ENCODE results near the gene SNTN. TPM values are rescaled to one million over a fixed set of nuclear protein-coding genes. Genes with fewer than 3 reads are reported as not detected.

Gene SNTN
- total RNA-seq, 1 donor from 2014 or later: not detected

DNA sequence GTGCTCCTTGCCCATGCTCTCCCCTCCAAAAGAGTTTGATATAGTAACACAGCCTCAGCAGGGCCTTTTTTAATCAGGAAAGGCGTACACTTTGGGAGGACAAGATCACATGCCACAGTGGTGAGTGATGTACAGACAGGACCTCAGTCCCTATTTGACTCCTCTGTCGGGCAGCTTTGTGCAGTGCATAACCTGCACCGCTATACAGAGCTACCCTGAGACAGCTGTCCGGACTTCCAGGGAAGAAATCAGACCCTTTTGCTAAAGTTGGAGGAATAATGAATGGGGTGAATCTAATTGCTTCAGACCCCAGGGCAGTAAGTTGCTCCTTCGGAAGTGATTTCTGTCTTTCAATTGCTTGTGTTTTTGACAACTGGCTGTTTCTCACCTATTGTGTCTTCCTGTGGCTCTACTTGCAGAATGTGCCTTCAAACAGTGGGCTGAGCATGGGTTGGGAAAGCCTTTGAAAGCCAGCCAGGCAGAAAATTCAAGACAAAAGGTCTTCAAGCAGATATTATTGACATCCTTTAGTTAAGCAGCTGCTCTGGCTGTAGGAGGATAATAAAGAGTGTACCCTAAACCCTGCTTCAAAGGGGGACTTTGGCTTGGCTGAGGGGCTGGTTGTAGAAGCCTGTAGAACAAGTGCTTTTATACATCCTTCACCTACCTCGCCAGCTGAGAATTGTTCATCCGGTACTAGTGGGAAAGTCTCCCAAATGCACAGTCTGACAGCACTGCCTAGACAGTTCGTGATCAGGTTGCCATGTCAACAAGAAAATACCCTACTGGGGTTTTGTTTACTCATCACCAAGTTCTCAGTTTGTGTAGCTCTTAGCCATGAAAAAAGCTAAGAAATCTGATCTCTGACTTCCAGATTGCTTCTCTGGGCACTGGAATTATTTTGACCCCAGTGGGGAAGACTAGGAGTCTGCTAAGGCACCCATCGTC lies 35.1 kb downstream of the SNTN start:
- Mint-ChIP-seq H3K36me3 (ENCODE audit: low read depth) (no peaks in the 10 kb centered on the region), H3K27ac (no peak overlapping the region), H3K9me3 (no peaks in the 10 kb centered on the region), H3K4me3 (no peak overlapping the region), H3K4me1 (ENCODE audit: low read depth) (no peaks in the 10 kb centered on the region), H3K27me3 (ENCODE audit: insufficient read depth) (no peaks in the 10 kb centered on the region)
- DNase-seq (ENCODE audit: low spot score): no peak
- intact Hi-C loops (cut with micrococcal nuclease): no loop called here

DNA sequence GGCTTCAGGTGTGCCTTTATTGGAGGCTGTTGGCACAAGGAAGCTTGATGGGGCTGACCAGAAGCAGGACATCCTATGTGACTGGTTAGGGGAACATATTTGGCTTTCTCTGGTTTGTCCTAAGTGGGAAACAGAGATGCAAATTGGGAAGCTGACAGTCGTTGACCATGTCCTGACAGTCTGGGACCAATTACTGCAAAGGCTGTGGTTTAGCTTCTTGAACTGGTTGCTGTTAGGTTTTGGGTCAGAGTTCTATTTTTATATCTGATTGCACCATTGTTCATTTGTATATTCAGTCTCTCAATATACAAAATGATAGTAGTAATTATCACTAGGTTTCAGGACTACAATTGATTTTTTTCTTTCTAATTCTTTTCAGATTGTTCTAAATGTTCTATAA lies 36.8 kb downstream of the SNTN start:
- intact Hi-C loops (cut with micrococcal nuclease): no loop called here
- no peaks in the 10 kb centered on the region for H3K27me3 Mint-ChIP-seq (ENCODE audit: insufficient read depth)

GRCh38 chr3:63693351-63693750 lies 40.9 kb downstream of the SNTN start:
- intact Hi-C loops (cut with micrococcal nuclease): no loop called here

More for the DNA sequence above, 36.8 kb downstream of the SNTN start:
- H3K27ac Mint-ChIP-seq: no peak overlapping the region
- no peaks in the 10 kb centered on the region for H3K36me3 Mint-ChIP-seq (ENCODE audit: low read depth)
- H3K9me3 Mint-ChIP-seq: peaks cover 4% of the 10 kb centered on the region
- no peak overlapping the region for H3K4me3 Mint-ChIP-seq
- H3K4me1 Mint-ChIP-seq (ENCODE audit: low read depth): no peaks in the 10 kb centered on the region
- no peak for DNase-seq (ENCODE audit: low spot score)

GRCh38 chr3:63705092-63705645 lies 52.7 kb downstream of the SNTN start:
- Mint-ChIP-seq H3K27me3 (ENCODE audit: insufficient read depth) (no peaks in the 10 kb centered on the region), H3K27ac (no peak overlapping the region), H3K4me3 (no peak overlapping the region), H3K4me1 (ENCODE audit: low read depth) (no peaks in the 10 kb centered on the region), H3K9me3 (no peaks in the 10 kb centered on the region), H3K36me3 (ENCODE audit: low read depth) (no peaks in the 10 kb centered on the region)
- no peak for DNase-seq (ENCODE audit: low spot score)
- intact Hi-C loops (cut with micrococcal nuclease): no loop called here

More at GRCh38 chr3:63693351-63693750, 40.9 kb downstream of the SNTN start:
- DNase-seq (ENCODE audit: low spot score): no peak
- Mint-ChIP-seq H3K4me1 (ENCODE audit: low read depth) (no peaks in the 10 kb centered on the region), H3K27me3 (ENCODE audit: insufficient read depth) (no peaks in the 10 kb centered on the region), H3K9me3 (peaks cover 4% of the 10 kb centered on the region), H3K4me3 (no peak overlapping the region), H3K36me3 (ENCODE audit: low read depth) (no peaks in the 10 kb centered on the region), H3K27ac (no peak overlapping the region)

GRCh38 chr3:63706321-63707085 lies 54.0 kb downstream of the SNTN start:
- no peak overlapping the region for H3K27ac Mint-ChIP-seq
- H3K27me3 Mint-ChIP-seq (ENCODE audit: insufficient read depth): no peaks in the 10 kb centered on the region
- no peak for DNase-seq (ENCODE audit: low spot score)
- no peaks in the 10 kb centered on the region for H3K9me3 Mint-ChIP-seq
- H3K4me1 Mint-ChIP-seq (ENCODE audit: low read depth): no peaks in the 10 kb centered on the region
- intact Hi-C loops (cut with micrococcal nuclease): no loop called here
- H3K4me3 Mint-ChIP-seq: no peak overlapping the region
- H3K36me3 Mint-ChIP-seq (ENCODE audit: low read depth): no peaks in the 10 kb centered on the region

DNA sequence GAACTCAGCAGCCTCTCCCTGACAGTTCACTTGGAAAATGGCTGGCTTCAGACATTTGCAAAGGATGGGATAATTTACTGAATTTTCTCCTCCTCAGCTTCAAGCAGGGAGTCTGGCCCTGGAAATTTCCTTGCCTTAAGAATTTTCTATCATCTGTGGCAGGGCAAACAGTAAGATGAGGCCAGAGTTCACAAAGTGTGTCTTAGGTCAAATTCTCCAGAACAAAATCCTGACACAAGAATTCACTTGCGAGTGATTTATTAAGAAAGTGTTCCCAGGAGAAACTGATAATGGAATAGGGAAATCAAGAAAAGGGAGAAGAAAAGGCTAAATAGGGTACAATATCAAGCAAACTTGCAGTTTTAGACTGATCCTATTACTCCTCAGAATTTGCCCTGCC lies 55.3 kb downstream of the SNTN start:
- Mint-ChIP-seq H3K27ac (no peak overlapping the region), H3K27me3 (ENCODE audit: insufficient read depth) (no peaks in the 10 kb centered on the region), H3K36me3 (ENCODE audit: low read depth) (no peaks in the 10 kb centered on the region), H3K4me3 (no peak overlapping the region), H3K9me3 (no peaks in the 10 kb centered on the region), H3K4me1 (ENCODE audit: low read depth) (no peaks in the 10 kb centered on the region)
- intact Hi-C loops (cut with micrococcal nuclease): no loop called here
- DNase-seq (ENCODE audit: low spot score): no peak

GRCh38 chr3:63709576-63709975 lies 57.1 kb downstream of the SNTN start:
- intact Hi-C loops (cut with micrococcal nuclease): no loop called here
- no peaks in the 10 kb centered on the region for H3K36me3 Mint-ChIP-seq (ENCODE audit: low read depth)
- H3K4me3 Mint-ChIP-seq: no peak overlapping the region
- H3K27ac Mint-ChIP-seq: no peak overlapping the region
- H3K9me3 Mint-ChIP-seq: no peaks in the 10 kb centered on the region
- no peak for DNase-seq (ENCODE audit: low spot score)
- H3K27me3 Mint-ChIP-seq (ENCODE audit: insufficient read depth): no peaks in the 10 kb centered on the region
- no peaks in the 10 kb centered on the region for H3K4me1 Mint-ChIP-seq (ENCODE audit: low read depth)

Other genes with a start within 250 kb of the SNTN start
- gene C3orf49, start 166.6 kb downstream of the SNTN start, total RNA-seq: not detected in 2 replicates
- 100 and 106 TPM in 2 replicates for gene THOC7, start 211.1 kb downstream of the SNTN start, total RNA-seq
- 40.7 and 48.2 TPM in 2 replicates for gene ATXN7, start 211.2 kb downstream of the SNTN start, total RNA-seq